Left renal pelvis (tissue), 4 donors: ENCODE data around the gene PTPRG. TPM values are rescaled to one million over a fixed set of nuclear protein-coding genes. Genes with fewer than 3 reads are reported as not detected.
"Not testable (repeated sequence)": the region's sequence is repeated elsewhere in the genome, so short reads cannot be mapped to it uniquely, and the experiment has no call there.

Source experiments
- DNase-seq, 4 donors: peaks; one replicate each; pipeline ENCODE4 v3.0.0-alpha.2; 2013; ENCODE audit warnings: low read depth in 4 of 4, low spot score in 3 of 4
- polyA plus RNA-seq, 4 donors: library from polyadenylated mRNA; unstranded; fragments of 120-200 nt; gene quantifications; one replicate each; pipeline ENCODE4 v1.2.1, GENCODE V29; 2013; ENCODE audit not compliant: insufficient read length in 4 of 4

PTPRG gene
- polyA plus RNA-seq, result 10 to 100 TPM; 42.4 to 90.2 (median 79.5) TPM

GRCh38 chr3:61561374-61562041 lies at the start of gene PTPRG:
PTPRG (plus strand) TSS chr3:61561571; CDS start chr3:61562288, 717 bp downstream.
- peak; percentile 82 to 93 (median 86) for DNase-seq

GRCh38 chr3:61518590-61518989 lies 42.8 kb upstream of the PTPRG start:
- DNase-seq, result no peak

GRCh38 chr3:61520966-61521628 lies 40.3 kb upstream of the PTPRG start:
- DNase-seq, result no peak

- DNase-seq, result no peak
Measured at GRCh38 chr3:61522060-61522459, 39.3 kb upstream of the PTPRG start.

DNA sequence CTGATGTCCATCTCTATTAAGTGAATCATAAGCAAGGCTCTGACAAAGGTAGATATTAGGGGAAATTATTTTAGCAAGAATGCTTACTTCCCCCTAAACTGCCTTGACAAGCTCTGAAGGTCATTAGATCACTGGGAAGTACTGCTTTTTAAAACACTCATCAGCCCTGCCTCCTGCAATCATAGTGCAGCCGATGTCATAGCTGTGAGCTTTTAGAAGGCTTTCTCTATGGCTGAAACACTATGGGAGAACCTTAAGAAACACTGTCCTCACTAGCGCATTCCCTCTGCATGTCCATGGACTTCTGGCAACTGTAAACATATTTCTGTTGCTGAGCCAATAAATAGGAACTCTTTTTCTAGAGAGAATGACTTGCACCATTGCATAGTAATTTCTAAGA lies 38.7 kb upstream of the PTPRG start:
- DNase-seq, result no peak

GRCh38 chr3:61524933-61525332 lies 36.4 kb upstream of the PTPRG start:
- no peak for DNase-seq

- DNase-seq, result no peak
Measured at GRCh38 chr3:61526308-61526707, 35.1 kb upstream of the PTPRG start.

- no peak for DNase-seq
Measured at GRCh38 chr3:61527011-61527410, 34.4 kb upstream of the PTPRG start.

- no peak for DNase-seq
Measured at GRCh38 chr3:61530355-61530754, 31.0 kb upstream of the PTPRG start.

DNA sequence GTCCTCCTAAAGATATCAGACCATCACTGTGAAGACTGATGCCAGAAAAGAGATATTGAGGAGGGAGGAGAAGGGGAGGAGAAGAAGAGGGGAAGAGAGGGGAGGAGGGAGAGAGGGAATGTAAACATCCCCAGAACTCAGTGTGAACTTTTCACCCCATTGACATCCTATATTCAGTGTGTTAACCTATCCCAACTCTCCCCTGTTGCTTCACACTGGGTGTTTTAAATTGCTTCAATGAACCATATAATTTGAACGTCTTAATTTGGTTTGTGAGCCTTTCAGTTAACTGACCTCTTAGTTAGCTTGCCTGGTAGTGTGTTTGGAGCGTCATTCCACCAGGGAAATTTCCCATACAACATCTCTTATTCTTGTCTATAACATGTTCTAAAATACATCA lies 29.8 kb upstream of the PTPRG start:
- DNase-seq, result no peak

DNA sequence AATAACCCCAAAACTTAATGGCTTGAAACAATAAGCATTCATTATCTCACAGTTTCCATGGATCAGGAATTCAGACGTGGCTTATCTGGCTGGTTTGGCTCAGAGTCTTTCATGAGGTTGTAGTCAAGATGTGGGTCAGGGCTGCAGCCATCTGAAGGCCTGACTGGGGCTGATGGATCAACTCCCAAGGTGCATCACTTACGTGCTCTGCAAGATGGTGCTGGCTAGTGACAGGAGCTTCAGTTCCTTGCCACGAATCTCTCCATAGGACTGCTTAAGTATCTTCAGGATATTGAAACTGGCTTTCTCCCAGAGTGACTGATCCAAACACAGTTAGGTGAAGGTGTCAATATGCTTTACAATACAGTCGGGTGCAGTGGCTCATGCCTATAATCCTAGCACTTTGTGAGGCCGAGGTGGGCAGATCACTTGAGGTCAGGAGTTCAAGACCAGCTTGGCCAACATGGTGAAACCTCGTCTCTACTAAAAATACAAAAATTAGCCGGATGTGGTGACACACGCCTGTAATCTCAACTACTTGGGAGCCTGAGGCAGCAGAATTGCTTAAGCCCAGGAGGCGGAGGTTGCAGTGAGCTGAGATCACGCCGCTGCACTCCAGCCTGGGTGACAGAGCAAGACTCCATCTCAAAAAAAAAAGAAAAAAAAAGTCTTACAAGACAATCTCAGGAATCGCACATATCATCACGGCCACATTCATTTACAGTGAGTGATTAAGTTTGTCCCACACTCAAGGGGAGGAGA lies 28.5 kb upstream of the PTPRG start:
- DNase-seq, result no peak

DNA sequence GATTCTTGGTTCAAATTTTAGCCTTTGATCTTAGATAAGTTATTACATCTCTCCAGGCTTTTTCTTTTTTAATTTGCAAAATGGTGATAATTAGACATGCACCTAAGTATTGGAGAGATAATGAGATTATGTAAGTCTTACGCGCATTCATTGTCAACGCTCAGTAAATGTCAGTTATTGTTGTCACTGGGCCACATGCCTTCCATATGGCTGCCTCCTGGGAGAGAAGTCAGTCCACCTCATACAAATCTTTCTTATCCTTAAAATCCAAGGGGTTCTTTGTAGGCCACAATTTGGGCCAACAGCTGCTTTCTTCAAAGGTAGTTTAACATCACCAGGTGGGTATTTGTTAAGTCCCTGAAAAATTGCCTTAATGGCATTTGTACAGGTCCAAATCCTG lies 25.5 kb upstream of the PTPRG start:
- no peak for DNase-seq

DNA sequence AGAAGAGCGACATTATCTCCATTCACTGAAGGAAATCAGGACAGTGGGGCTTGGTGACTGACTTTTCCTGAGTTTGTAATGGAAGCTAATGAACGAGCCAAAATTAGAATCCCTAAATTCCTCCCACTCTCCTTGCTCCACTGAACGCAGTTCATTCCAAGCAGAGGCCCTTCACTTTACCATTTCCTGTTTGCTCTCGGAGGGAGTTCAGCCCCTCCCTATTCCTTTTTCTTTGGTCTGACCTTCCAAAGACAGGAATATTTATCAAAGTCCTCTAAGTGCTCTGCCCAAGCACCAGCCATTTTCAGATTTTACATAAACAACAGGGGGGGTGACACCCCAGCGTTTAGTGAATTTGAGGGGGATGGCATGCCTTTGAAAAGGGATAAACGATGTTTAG lies 24.0 kb upstream of the PTPRG start:
- DNase-seq, result no peak

- no peak for DNase-seq
Measured at GRCh38 chr3:61538486-61538885, 22.9 kb upstream of the PTPRG start.

DNA sequence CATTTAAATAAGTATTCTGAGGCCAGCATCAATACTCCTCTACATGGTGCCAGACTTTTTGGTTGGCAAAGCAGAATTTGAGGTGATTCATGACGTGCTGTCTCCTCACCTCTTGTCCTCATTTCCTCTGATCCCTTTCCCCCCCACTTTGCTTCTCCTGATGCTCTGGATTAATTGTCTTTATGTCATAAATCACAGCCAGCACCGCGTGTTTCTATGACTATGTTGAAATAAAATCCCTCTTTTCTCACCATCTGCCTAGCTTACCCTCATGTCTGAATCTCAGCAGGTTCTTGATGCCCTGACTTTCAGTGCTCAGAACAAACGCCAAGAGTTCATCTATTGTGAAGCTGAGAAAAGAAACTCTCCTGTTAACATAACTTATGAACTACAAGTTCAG lies 19.7 kb upstream of the PTPRG start:
- no peak for DNase-seq

DNA sequence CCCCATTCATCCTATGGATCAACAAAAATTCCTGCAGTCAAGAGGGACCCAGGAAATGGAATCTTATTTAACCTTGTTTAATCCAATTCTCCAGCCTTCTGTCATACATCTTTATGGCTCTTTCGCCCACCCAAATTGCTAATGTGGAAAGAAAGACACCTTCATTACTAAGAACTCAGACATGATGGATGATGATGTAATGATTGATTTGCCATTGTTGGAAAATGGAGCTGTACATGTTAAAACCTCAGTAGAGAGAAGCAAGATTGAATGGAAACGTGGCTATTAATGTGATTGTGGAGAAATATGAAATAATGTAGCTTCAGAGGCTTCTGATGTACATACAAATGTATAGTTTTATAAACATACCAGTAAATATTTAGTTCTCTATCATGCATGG lies 15.7 kb upstream of the PTPRG start:
- no peak for DNase-seq

DNA sequence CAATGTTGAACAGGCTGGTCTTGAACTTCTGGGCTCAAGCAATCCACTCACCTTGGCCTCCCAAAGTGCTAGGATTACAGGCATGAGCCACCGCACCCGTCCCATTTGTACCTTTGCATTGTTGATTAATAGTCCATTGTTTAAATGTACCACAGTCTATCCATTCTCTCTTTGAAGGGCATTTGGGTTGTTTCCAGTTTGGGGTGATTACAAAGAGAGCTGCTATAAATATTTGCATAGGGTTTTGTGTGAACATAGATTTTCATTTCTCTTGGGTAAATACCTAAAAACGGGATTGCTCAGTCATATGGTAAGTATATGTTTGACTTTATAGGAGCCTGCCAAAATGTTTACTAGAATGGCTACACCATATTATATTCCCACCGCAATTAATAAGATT lies 13.7 kb upstream of the PTPRG start:
- DNase-seq, result no peak

DNA sequence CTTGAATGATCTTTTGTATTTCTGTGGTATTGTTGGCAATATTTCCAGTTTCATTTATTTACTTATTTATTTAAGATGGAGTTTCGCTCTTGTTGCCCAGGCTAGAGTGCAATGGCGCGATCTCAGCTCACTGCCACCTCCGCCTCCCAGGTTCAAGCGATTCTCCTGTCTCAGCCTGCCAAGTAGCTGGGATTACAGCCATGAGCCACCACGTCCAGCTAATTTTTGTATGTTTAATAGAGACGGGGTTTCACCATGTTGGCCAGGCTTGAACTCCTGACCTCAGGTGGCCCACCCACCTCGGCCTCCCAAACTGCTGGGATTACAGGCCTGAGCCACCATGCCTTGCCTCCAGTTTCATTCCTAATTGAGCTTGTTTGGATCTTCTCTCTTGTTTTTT lies 8.7 kb upstream of the PTPRG start:
- not testable (repeated sequence) for DNase-seq

- DNase-seq, result no peak
Measured at GRCh38 chr3:61559136-61559731, 2.1 kb upstream of the PTPRG start.

DNA sequence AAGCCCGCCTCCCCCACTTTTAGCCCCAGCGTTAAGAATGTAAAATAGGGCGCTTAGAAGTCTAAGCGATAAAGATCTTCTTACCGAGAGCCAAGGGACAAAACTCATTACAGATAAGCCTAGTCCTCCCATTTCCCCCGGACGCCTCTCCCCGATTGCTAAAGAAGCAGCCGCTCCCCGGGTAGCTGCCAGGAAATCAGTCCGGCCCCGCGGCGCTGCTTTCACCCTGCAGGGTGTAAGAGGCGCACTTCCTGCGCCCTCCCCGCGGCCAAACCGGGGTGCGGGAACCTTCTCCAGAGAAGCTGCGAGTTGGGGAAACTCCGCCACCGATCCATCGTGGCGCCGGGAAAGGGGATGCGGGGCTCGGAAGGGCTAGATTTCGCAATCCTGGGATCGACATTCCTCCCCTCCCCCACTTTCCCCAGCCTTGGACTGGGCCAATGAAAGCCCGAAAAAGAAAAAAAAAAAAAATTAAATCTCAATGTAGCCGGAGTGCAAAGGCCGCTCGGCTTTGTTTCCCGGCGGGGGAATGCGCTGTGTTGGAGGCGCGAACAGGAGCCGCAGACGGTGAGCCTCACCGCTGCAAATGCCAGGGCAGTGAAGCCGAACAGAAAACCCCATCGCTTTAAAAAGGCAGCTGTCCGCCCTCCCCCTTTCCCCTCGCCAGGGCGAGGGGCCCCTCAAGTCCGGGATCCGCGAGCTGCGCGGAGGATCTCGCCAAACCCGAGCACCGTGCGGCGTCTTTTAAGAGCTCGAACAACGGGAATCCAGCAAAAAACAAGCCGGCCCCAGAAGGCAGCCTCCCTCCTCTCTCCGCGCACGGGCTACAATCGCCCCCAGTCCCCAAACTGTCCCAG lies 626 bp upstream of the PTPRG start:
- peak; percentile 81 to 86 (median 84) for DNase-seq
